Medulla oblongata (tissue), 1 donor: Measurements from ENCODE around the gene SLC22A6.

ENCODE experiments used
- DNase-seq: peaks from one replicate; pipeline ENCODE4 v3.0.0-alpha.2; 2015; ENCODE audit errors: extremely low spot score

The SLC22A6 gene

GRCh38 chr11:62984451-62984991 is at the start of gene SLC22A6:
SLC22A6 (minus strand) TSS chr11:62984967; CDS start chr11:62984690, 277 bp downstream.
- DNase-seq = peak; percentile 27

DNA sequence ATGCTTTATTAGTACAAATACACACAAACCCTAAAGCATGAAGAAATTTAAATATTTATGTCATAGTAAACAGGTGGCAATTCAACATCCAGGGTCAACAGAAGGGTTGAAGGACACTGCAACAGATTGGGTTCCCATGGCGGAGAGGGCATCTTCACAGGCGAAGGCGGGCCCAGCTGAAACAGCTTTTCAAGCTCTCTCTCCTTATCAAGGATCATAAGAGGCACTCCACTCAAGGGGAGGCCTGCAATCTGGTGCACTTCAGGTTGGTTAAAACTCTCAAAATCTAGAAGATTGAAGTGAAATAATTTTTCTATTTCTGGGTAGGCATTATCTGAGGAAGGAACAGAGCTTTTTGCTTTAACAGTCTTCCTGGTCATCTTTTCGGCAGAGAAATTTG is 47.7 kb upstream of the SLC22A6 start:
- DNase-seq = no peak

DNA sequence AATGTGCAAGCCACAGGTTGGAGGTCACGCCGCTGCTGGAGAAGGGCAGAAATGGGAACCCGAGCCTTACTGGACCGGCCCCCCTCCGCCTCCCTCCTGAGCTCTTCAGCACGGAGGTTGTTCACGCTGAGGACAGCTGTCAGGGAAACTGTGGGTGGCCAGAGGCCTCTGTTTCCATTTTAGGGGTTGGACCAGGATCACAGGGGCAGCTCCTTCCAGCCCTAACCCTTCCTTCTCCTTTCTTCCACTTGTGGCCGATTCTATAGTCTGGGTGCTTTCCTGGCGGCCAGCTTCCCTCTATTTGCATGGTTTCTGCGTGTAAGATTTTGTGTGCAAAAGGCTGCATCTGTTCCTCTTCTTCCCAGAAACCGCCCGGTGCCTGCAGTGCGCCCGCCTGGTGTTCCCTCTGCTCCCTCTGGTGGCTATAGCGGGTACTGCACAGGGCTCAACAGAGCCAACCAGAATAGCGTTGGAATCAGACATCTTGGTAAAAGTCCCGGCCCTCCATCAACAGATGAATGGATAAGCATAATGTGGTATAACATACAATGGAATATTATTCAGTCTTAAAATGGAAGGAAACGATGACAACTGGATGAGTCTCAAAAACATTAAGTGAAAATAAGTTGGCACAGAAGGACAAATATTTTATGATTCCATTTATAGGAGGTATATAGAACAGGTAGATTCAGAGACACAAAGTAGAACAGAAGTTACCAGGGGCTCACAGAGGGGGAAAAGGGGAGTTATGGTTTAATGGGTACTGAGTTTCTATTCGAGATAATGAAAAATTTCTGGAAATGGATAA is 39.3 kb upstream of the SLC22A6 start:
- DNase-seq = peak; percentile 92

- DNase-seq = no peak
Measured at GRCh38 chr11:63023222-63023814, 38.6 kb upstream of the SLC22A6 start.

DNA sequence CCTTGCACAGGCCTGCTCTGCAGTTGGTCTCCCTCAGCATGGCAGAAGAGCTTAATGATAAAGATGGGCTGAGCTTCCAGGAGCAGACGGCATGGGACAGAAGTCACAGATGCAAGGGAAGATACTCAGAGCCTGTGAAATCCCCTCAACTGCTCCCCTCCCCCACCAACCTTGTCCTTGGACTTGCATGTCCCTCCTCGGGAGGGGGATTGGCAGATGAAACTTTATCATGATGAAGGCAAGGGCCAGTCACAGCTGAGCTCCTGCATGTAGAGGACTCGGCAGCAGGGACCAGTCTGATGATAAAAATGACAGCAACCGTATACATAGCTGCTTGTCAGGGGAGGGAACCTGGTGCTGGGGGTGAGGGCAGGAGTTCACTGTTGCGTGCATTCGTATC is 37.7 kb upstream of the SLC22A6 start:
- DNase-seq = no peak

DNA sequence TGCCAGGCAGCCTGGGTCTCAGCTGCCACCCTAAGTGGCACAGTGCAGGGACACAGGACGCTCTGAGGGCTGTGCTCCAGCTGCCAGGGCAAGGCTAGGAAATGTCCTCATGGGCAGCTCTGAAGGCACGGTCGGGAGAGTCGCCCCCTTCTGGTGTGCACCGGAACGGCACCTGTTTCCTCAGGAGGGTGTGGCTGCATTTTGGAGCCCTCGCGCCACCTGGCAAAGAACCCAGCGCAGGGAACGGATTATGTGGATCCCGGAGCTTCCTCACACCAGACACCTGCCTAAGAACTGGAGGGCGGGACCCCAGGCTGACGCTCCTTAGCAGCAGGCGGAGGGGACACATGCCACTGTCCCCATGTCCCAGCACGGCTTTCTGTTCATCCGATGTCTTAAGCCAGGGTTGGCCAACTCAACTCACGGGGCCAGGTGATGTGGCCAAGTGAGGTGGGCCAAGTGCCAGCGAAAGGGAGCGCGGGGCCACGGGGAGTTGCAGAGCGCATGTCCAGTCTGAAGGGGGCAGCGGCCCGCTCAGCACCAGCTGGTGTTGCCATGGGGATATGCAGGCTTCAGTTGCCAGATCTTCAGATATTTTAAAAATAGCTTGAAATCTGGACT is 36.0 kb upstream of the SLC22A6 start:
- no peak for DNase-seq

GRCh38 chr11:63019506-63019905 is 34.7 kb upstream of the SLC22A6 start:
- no peak for DNase-seq

DNA sequence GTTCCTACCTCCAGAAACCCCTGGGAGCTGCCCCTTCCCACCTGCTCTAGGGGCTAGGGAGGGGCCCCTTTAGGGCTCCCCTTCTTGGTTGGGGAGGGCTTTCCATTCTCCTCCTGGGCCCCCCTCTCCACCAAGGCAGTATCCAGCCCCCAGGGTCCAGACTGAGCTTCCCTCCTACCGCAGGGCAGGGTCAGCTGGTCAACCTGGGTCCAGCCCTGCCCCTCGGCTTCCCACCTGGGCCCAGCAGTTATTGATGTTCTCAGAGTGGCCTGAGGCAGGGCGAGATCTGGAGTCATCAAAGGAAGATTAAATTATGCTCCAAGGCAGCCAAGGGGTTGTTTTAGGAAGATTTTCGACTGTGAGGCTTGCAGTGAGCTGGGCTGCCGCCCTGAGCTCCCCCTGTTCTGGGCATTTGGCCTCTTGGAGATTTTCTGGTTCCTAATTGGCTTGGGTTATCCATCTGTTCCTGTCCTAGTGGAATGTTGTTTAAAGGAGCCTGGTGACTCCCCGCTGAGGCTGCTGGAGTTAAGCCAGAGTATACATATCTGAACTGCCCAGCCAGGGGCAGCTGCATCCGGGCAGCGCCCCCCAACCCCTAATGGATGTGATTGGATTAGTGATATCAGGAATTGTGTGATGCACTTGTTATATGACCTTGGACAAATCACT is 32.7 kb upstream of the SLC22A6 start:
- DNase-seq = no peak

GRCh38 chr11:63015521-63016215 is 30.9 kb upstream of the SLC22A6 start, which contains the start of gene SLC22A8:
SLC22A8 (minus strand) TSS chr11:63015841; CDS start chr11:63014958, 883 bp downstream.
- DNase-seq = no peak

GRCh38 chr11:63014408-63015055 is 29.8 kb upstream of the SLC22A6 start:
- no peak for DNase-seq

- DNase-seq = no peak
Measured at GRCh38 chr11:63012839-63013238, 28.1 kb upstream of the SLC22A6 start.

GRCh38 chr11:63012430-63012829 is 27.7 kb upstream of the SLC22A6 start:
- DNase-seq = peak; percentile 52

DNA sequence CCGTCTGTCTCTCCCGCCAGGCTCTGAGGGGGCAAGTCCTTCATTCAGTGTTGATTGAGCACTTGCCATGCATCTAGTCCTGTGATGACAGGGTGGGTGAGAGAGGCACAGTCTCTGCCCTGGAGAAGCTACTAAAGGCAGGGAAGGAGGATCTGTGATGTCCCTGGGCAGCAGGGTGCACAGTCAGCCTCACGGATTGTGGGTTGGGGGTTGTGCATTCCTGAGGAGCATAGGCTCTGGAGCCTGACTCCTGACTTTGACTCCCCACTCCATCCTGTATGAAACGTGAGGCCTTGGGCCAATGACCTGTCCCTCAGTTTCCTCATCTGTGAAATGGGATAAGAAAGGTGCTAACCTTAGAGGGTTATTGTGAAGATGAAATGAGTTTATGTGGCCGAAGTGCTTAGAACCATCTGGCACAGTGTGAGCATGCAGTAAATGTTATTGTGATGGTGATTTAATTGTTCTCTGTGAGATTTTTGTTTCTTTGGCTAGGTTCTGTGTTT is 26.2 kb upstream of the SLC22A6 start:
- no peak for DNase-seq

GRCh38 chr11:63007920-63008319 is 23.2 kb upstream of the SLC22A6 start:
- no peak for DNase-seq

GRCh38 chr11:63001456-63001855 is 16.7 kb upstream of the SLC22A6 start:
- no peak for DNase-seq

DNA sequence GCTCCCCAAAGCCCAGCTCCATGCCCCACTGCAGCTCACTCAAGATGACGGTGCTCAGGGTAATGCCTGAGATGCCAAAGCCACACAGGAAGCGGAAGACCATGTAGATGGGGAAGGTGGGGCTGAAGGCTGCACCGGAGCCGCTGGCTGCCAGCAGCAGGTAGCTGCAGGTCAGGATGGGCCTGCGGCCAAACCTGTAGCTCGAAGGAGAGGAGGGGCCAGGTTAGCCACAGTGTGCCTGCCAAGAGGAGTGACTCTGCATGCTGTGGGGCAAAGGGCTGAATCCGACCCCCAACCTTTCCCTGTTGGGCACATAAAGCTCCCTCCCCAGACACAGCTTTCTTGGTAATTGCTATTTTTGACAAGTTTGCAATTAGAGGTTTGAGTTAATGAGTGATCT is 14.9 kb upstream of the SLC22A6 start:
- DNase-seq = no peak

- no peak for DNase-seq
Measured at GRCh38 chr11:62999156-62999555, 14.4 kb upstream of the SLC22A6 start.

DNA sequence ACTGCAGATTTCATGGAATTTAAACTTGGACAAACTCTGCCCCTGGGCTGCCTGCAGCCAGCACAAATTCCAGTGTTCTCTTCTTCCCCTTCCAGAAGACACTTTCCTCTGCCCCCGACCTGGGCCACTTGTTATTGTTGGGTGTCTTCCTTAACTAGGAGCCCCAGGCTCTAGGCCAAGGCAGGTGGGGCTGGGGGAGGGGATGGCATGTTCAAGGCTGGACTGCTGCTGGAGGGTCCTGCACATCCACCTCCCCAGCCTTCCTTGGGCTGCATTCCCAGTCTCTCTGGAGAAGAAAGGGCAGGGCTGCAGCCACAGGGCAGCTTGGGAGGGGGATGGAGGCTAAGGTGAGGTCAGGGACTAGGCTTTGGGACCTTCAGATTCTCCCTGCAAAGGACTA is 11.5 kb upstream of the SLC22A6 start:
- no peak for DNase-seq

DNA sequence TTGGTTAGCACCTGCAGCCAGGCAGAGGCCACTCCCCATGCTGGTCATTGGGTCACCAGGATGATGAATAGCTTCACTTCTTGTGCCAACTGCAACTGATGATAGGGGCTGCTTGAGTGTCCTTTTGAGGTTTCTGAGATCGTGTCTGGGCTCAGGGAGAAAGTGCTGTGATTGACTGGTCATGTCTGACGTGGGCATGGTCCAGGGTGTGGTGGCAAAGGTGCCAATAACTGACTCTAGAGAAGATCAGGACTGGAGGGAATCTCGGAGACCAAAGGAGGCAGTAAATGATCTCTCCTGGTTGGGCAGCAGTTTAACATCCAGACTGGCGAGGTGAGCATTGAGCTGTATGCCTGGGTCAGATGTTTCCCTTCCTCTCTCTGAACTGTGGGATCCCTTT is 10.0 kb upstream of the SLC22A6 start:
- no peak for DNase-seq

- DNase-seq = no peak
Measured at GRCh38 chr11:62988276-62988675, 3.5 kb upstream of the SLC22A6 start.
